Endodermal cell (in vitro differentiated cells): ENCODE data around the gene VGLL2. TPM values are rescaled to one million over a fixed set of nuclear protein-coding genes. Genes with fewer than 3 reads are reported as not detected.

Experiments used
- DNase-seq: peaks from one replicate; pipeline ENCODE4 v3.0.0-alpha.2; 2017
- H3K27ac ChIP-seq: 2 replicates; pipeline ENCODE4 v1.5.1; 2013; ENCODE audit warnings: mild to moderate bottlenecking, low read depth, low read length, moderate library complexity
- H3K27me3 ChIP-seq: 2 replicates; pipeline ENCODE4 v1.6.1; 2013; ENCODE audit warnings: mild to moderate bottlenecking, low read length, moderate library complexity; ENCODE audit not compliant: insufficient read depth, control insufficient read depth, poor library complexity, severe bottlenecking
- H3K36me3 ChIP-seq: 2 replicates; pipeline ENCODE4 v1.7.0; 2013; ENCODE audit warnings: mild to moderate bottlenecking, low read length, moderate library complexity; ENCODE audit not compliant: control insufficient read depth, insufficient read depth
- H3K4me1 ChIP-seq: one replicate; pipeline ENCODE4 v1.7.0; 2013; ENCODE audit warnings: low read length; ENCODE audit not compliant: control insufficient read depth, insufficient read depth
- H3K4me3 ChIP-seq: 2 replicates; pipeline ENCODE4 v1.5.1; 2013; ENCODE audit warnings: mild to moderate bottlenecking, low read length, moderate library complexity
- H3K9ac ChIP-seq: 2 replicates; pipeline ENCODE4 v1.6.1; 2013; ENCODE audit warnings: mild to moderate bottlenecking, low read length, moderate library complexity; ENCODE audit not compliant: poor library complexity, severe bottlenecking; ENCODE audit errors: extremely low read depth
- H3K9me3 ChIP-seq: 2 replicates; pipeline ENCODE4 v1.6.1; 2013; ENCODE audit warnings: mild to moderate bottlenecking, low read length, moderate library complexity; ENCODE audit not compliant: control insufficient read depth
- H3K27ac Mint-ChIP-seq: 2 replicates; pipeline ENCODE4 v1.8.0; 2020; ENCODE audit warnings: mixed read lengths
- H3K27me3 Mint-ChIP-seq: 2 replicates; pipeline ENCODE4 v1.8.0; 2021; ENCODE audit warnings: mild to moderate bottlenecking, mixed read lengths; ENCODE audit not compliant: insufficient read depth
- H3K36me3 Mint-ChIP-seq: 2 replicates; pipeline ENCODE4 v1.8.0; 2020; ENCODE audit warnings: low read depth, mixed read lengths
- H3K4me1 Mint-ChIP-seq: 2 replicates; pipeline ENCODE4 v1.8.0; 2020; ENCODE audit warnings: mixed read lengths
- H3K4me3 Mint-ChIP-seq: 2 replicates; pipeline ENCODE4 v1.8.0; 2020; ENCODE audit warnings: mild to moderate bottlenecking, moderate library complexity, mixed read lengths
- H3K9me3 Mint-ChIP-seq: 2 replicates; pipeline ENCODE4 v1.8.0; 2020; ENCODE audit warnings: mild to moderate bottlenecking, mixed read lengths
- WGBS, 2 experiments: methylation state at CpG; one replicate each; pipeline versions ENCODE4 v1.1.5 to v1.1.7; 2013; ENCODE audit warnings: missing lambda C conversion rate in 2 of 2, mixed read lengths in 1 of 2; ENCODE audit not compliant: insufficient coverage in 1 of 2, insufficient read length in 1 of 2; 5-methylcytosine and 5-hydroxymethylcytosine counted together
- total RNA-seq, 2 donors: library from RNA; stranded (reverse); fragmentation: NEBNext Ultra II Directional in 1 of 2; extraction: Animal tissue kit (Norgen Biotek cat#: 25700) in 1 of 2; gene quantifications; 2 replicates in 1 of 2; 3 replicates in 1 of 2; pipeline ENCODE4 v1.2.1, GENCODE V29; 2021
- TF ChIP-seq, protein P1 (sequence below): fragments of 200-600 bp; sonication (generic); conservative IDR thresholded peaks from 2 replicates; pipeline ENCODE4 v1.5.0; 2021; ENCODE audit warnings: antibody characterized with exemption, mild to moderate bottlenecking

Gene VGLL2
- total RNA-seq, 2 donors from 2014 or later: 0.15 TPM; not detected in 1

DNA sequence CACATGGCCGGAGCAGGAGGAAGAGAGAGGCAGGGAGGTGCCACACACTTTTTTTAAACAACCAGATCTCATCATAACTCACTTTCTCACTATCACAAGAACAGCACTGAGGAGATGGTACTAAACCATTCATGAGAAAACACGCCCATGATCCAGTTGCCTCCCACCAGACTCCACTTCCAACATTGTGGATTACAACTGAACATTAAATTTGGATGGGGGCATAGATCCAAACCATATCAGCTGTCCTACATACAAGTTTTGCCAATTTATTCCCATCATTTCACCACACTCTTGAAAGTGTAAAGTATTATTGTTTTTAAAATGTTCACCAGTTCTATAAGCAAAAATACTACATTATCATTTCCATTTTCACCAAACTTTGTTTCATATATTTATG lies 33.9 kb upstream of the VGLL2 start:
- Histone ChIP-seq H3K27ac (no peak overlapping the region), H3K9ac (no peak overlapping the region), H3K27me3 (no peaks in the 10 kb centered on the region), H3K36me3 (no peaks in the 10 kb centered on the region), H3K4me1 (no peaks in the 10 kb centered on the region), H3K9me3 (no peaks in the 10 kb centered on the region), H3K4me3 (no peak overlapping the region)
- TF ChIP-seq, protein P1, sequence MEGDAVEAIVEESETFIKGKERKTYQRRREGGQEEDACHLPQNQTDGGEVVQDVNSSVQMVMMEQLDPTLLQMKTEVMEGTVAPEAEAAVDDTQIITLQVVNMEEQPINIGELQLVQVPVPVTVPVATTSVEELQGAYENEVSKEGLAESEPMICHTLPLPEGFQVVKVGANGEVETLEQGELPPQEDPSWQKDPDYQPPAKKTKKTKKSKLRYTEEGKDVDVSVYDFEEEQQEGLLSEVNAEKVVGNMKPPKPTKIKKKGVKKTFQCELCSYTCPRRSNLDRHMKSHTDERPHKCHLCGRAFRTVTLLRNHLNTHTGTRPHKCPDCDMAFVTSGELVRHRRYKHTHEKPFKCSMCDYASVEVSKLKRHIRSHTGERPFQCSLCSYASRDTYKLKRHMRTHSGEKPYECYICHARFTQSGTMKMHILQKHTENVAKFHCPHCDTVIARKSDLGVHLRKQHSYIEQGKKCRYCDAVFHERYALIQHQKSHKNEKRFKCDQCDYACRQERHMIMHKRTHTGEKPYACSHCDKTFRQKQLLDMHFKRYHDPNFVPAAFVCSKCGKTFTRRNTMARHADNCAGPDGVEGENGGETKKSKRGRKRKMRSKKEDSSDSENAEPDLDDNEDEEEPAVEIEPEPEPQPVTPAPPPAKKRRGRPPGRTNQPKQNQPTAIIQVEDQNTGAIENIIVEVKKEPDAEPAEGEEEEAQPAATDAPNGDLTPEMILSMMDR: no peak
- peaks cover 5% of the 10 kb centered on the region for H3K9me3 Mint-ChIP-seq
- DNase-seq: no peak
- H3K4me1 Mint-ChIP-seq: no peaks in the 10 kb centered on the region
- 92% methylated on average over 2 of the region's 2 CpGs; no CpG with 5 or more reads in 1 of the 2 experiments for WGBS, 2 experiments
- H3K27ac Mint-ChIP-seq: no peak overlapping the region
- H3K27me3 Mint-ChIP-seq: no peaks in the 10 kb centered on the region
- no peaks in the 10 kb centered on the region for H3K36me3 Mint-ChIP-seq
- H3K4me3 Mint-ChIP-seq: no peak overlapping the region

DNA sequence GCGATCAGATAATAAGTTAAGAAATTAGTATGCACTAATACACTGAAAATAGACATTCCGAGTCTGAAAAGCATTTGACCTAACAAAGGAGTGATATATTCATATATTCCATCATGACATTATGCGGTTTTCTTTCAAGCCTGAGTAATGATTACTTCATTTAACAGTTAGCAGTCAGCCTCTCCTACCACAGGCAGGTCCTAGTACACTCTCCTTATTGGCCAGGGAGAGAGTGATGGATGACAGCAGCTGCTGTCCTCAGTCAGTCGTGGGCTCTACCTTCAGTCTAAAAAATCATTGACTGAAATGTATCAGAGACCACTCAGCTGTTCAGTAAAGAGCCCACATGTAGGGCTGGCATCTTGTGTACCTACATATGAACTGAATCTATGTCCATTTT lies 33.2 kb upstream of the VGLL2 start:
- no peak overlapping the region for H3K4me3 ChIP-seq
- H3K27ac ChIP-seq: peak overlapping the region; percentile 61
- H3K27me3 ChIP-seq: no peaks in the 10 kb centered on the region
- peaks cover 5% of the 10 kb centered on the region for H3K9me3 Mint-ChIP-seq
- H3K27ac Mint-ChIP-seq: no peak overlapping the region
- no peaks in the 10 kb centered on the region for H3K9me3 ChIP-seq
- TF ChIP-seq, protein P1: no peak
- no peaks in the 10 kb centered on the region for H3K4me1 Mint-ChIP-seq
- no peaks in the 10 kb centered on the region for H3K36me3 ChIP-seq
- H3K27me3 Mint-ChIP-seq: no peaks in the 10 kb centered on the region
- no peaks in the 10 kb centered on the region for H3K36me3 Mint-ChIP-seq
- no peaks in the 10 kb centered on the region for H3K4me1 ChIP-seq
- H3K4me3 Mint-ChIP-seq: no peak overlapping the region
- 74 to 92% methylated on average over 2 to 4 of the region's 4 CpGs for WGBS, 2 experiments
- no peak for DNase-seq
- H3K9ac ChIP-seq: no peak overlapping the region

DNA sequence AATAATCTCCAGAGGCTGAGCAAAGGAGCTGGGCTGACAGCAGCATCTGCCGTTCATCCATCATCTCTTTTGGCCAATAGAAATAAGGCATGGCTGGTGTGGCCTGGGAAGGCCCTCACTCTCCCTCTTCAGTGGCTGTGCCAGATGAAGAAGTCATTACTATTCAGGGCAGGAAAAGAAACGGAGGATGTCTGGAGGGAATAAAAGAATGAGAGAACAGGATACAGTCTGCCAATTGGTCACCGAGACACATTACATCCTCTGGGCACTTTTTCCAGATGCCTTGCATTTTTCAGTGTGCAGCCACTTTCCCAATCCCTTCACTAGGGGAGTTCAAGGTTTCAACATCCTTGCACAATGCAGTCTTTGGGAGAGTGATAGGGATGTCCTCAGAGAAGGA lies 32.2 kb upstream of the VGLL2 start:
- Mint-ChIP-seq H3K4me3 (no peak overlapping the region), H3K36me3 (no peaks in the 10 kb centered on the region), H3K27me3 (no peaks in the 10 kb centered on the region), H3K9me3 (peaks cover 5% of the 10 kb centered on the region), H3K4me1 (no peaks in the 10 kb centered on the region), H3K27ac (no peak overlapping the region)
- Histone ChIP-seq H3K9ac (no peak overlapping the region), H3K27ac (peak overlapping the region; percentile 10), H3K27me3 (no peaks in the 10 kb centered on the region), H3K4me3 (no peak overlapping the region), H3K9me3 (no peaks in the 10 kb centered on the region), H3K36me3 (no peaks in the 10 kb centered on the region), H3K4me1 (no peaks in the 10 kb centered on the region)
- WGBS, 2 experiments: 82 to 93% methylated on average over 2 to 3 of the region's 3 CpGs
- DNase-seq: no peak
- TF ChIP-seq, protein P1: no peak
